Endothelial cell of umbilical vein (primary cell): ENCODE measurements around the gene POLA1. TPM values are rescaled to one million over a fixed set of nuclear protein-coding genes. Genes with fewer than 3 reads are reported as not detected.

Source experiments
- BruUV-seq: library from RNA; stranded (reverse); fragments of 400-500 nt; replicated peaks from 2 replicates; lab custom pipeline; 2021; lab: Mats Ljungman, UMichigan
- CTCF ChIA-PET: fragments of 300-600, 350-600 bp; sonication (Branson Sonifier 250); formaldehyde crosslinking; loops from one replicate; lab custom pipeline; 2021; ENCODE audit warnings: antibody characterized with exemption, inconsistent platforms; lab: Charles Lee
- POLR2A ChIA-PET: fragments of 300-600, 350-600 bp; sonication (Branson Sonifier 250); formaldehyde crosslinking; loops from one replicate; lab custom pipeline; 2021; ENCODE audit warnings: antibody characterized with exemption, inconsistent platforms; lab: Charles Lee
- DNase-seq: peaks from one replicate; pipeline ENCODE4 v3.0.0-alpha.2; 2011; ENCODE audit warnings: low read depth, low spot score
- FAIRE-seq: peaks from 2 replicates; lab custom pipeline; 2011; peaks lifted over from hg19 to GRCh38; lab: Jason Lieb, UNC
- H2AFZ ChIP-seq: 2 replicates; pipeline ENCODE4 v1.6.0; 2012; ENCODE audit warnings: low read depth, low read length, control low read depth, inconsistent platforms
- H3K27ac ChIP-seq: 2 replicates; pipeline ENCODE4 v1.5.1; 2011; ENCODE audit warnings: low read depth, mild to moderate bottlenecking, control low read depth, low read length, moderate library complexity; ENCODE audit not compliant: insufficient read depth
- H3K27me3 ChIP-seq, 2 experiments: 2 replicates each; pipeline versions ENCODE4 v1.6.0 to v1.6.1; 2011; ENCODE audit warnings: low read length in 2 of 2, mixed read lengths in 1 of 2; ENCODE audit not compliant: control insufficient read depth in 2 of 2, insufficient read depth in 2 of 2
- H3K36me3 ChIP-seq, 2 experiments: 2 replicates in 1 of 2; 3 replicates in 1 of 2; pipeline ENCODE4 v1.5.1; 2011; ENCODE audit warnings: low read length in 2 of 2, mild to moderate bottlenecking in 1 of 2, moderate library complexity in 1 of 2; ENCODE audit not compliant: control insufficient read depth in 2 of 2, insufficient read depth in 2 of 2; ENCODE audit errors: extremely low read depth in 1 of 2
- H3K4me1 ChIP-seq: 3 replicates; pipeline ENCODE4 v1.5.1; 2011; ENCODE audit warnings: mild to moderate bottlenecking, low read length; ENCODE audit not compliant: control insufficient read depth, insufficient read depth; ENCODE audit errors: extremely low read depth
- H3K4me2 ChIP-seq: 2 replicates; pipeline ENCODE4 v1.6.1; 2011; ENCODE audit warnings: low read length, control low read depth, mixed read lengths; ENCODE audit not compliant: insufficient read depth
- H3K4me3 ChIP-seq, 3 experiments: fragments of 200-600 bp in 1 of 3; sonication (generic), shearing (Covaris generic) in 1 of 3; replicated peaks in 1 of 3; 2 replicates each; pipeline ENCODE4 v1.5.1; 2011 to 2016; ENCODE audit warnings: control low read depth in 3 of 3, low read length in 3 of 3, mild to moderate bottlenecking in 2 of 3, inconsistent platforms in 1 of 3, low read depth in 1 of 3, moderate library complexity in 1 of 3; ENCODE audit not compliant: insufficient read depth in 1 of 3
- H3K79me2 ChIP-seq: 2 replicates; pipeline ENCODE4 v1.6.0; 2012; ENCODE audit warnings: low read length, inconsistent platforms; ENCODE audit not compliant: control insufficient read depth, insufficient read depth
- H3K9ac ChIP-seq: replicated peaks from 2 replicates; pipeline ENCODE3; 2011; ENCODE audit warnings: low read length, control low read depth; ENCODE audit not compliant: insufficient read depth; ENCODE audit errors: extremely low read depth
- H3K9me1 ChIP-seq: replicated peaks from 3 replicates; pipeline ENCODE4 v1.6.0; 2011; ENCODE audit warnings: mild to moderate bottlenecking, low read length; ENCODE audit not compliant: control insufficient read depth, insufficient read depth; ENCODE audit errors: extremely low read depth
- H3K9me3 ChIP-seq: replicated peaks from 2 replicates; pipeline ENCODE4 v1.5.1; 2012; ENCODE audit warnings: low read length, inconsistent platforms; ENCODE audit not compliant: control insufficient read depth, insufficient read depth
- H4K20me1 ChIP-seq: replicated peaks from 2 replicates; pipeline ENCODE3; 2011; ENCODE audit warnings: mild to moderate bottlenecking, low read length; ENCODE audit not compliant: control insufficient read depth, insufficient read depth; ENCODE audit errors: extremely low read depth
- EZH2 ChIP-seq: IDR thresholded peaks from 2 replicates; pipeline ENCODE4 v1.6.1; 2012; ENCODE audit warnings: borderline replicate concordance, low read depth, mild to moderate bottlenecking, moderate library complexity, low read length, inconsistent platforms; ENCODE audit not compliant: severe bottlenecking
- JUN ChIP-seq: IDR thresholded peaks from 2 replicates; pipeline ENCODE4 v1.6.1; 2011; ENCODE audit warnings: borderline replicate concordance, low read depth; ENCODE audit not compliant: insufficient read length, insufficient read depth
- POLR2AphosphoS5 ChIP-seq: IDR thresholded peaks from 2 replicates; pipeline ENCODE4 v1.6.1; 2012; ENCODE audit warnings: low read depth, mild to moderate bottlenecking, control low read depth, low read length, moderate library complexity; ENCODE audit not compliant: insufficient read depth
- dilution Hi-C: fragments of 300-500 bp; cut with MboI; formaldehyde crosslinking; loops from one replicate; pipeline ENCODE4 v1.15.0; 2019; ENCODE audit warnings: low sequenced_read_pairs; ENCODE audit not compliant: extremely low pct_ligation_motif_present
- intact Hi-C: fragments of 100-400 bp; cut with micrococcal nuclease; formaldehyde crosslinking; loops from one replicate; pipeline ENCODE4 v1.10.0; 2022
- polyA plus RNA-seq, 4 experiments: library from polyadenylated mRNA; depleted of rRNA in 3 of 4; stranded (reverse) in 3 of 4; unstranded in 1 of 4; fragments of >200 nt; gene quantifications; 2 replicates each; pipeline versions ENCODE4 v1.2.1 to v1.2.3, GENCODE V29; 2011 to 2012; ENCODE audit warnings: missing spikeins in 1 of 4
- total RNA-seq: library from RNA; stranded (reverse); gene quantifications from 2 replicates; pipeline ENCODE4 v1.2.3, GENCODE V29; 2021
- TF ChIP-seq, protein P1 (sequence below): IDR thresholded peaks from 2 replicates; pipeline ENCODE4 v1.6.1; 2011; ENCODE audit not compliant: insufficient read depth, insufficient read length

Gene POLA1
- total and polyA plus RNA-seq, 2 donors (not counting 3 experiments of a cell fraction or from before 2014, with no cell fraction given) = 1.8 to 18.6 TPM

DNA sequence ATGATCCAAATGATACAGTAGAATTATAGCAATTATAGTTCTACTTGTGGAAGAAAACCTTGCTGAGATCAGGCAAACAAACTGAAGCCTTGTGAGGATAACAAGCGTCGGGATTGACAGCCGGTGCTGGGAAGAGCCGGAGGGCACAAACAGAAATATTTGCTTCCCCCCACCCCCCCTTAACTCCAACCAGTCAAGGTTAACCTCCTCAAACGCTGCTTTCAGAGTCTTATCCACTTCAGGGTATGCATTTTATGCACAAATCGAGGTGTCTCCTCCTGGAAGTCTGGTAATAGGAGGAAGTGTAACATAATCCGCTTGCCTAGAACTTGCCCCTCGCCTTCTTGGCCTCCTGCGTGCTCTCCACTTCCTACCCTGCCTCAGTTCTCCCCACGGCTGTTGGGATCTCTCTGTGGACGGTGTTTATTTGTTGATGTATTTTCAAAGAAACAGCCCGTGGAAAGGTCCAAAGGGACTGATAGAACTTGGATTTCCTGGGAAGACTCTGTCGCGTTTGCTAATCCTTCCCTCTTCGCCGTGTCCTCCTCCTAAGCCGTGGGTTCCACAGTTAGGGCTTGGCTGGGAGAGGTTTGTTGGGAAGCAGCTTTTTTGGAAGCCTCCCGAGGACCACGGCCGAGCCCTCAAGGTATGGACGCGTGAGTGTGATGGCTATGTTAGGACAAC is 326.1 kb downstream of the POLA1 start:
- no peak overlapping the region for H3K4me2 ChIP-seq
- ChIA-PET POLR2A (no interaction called here), CTCF (interaction anchor here (0.9 to 3.6 kb wide), 4 partner anchors 16 to 272 kb away, joined by 3 to 48 read pairs (median 8); no protein-coding TSS in a partner anchor)
- intact Hi-C loops = loop anchor here (1.0 to 5.0 kb wide), 2 partner anchors 122 to 182 kb away; no protein-coding TSS in a partner anchor
- peaks cover 77 to 97% of the 10 kb centered on the region in 2 experiments for H3K27me3 ChIP-seq
- no peak overlapping the region for H3K27ac ChIP-seq
- no peaks in the 10 kb centered on the region for H3K36me3 ChIP-seq
- no TSS peak for BruUV-seq
- FAIRE-seq (no peak), DNase-seq (no peak)
- no peaks in the 10 kb centered on the region for H4K20me1 ChIP-seq
- H3K9me3 ChIP-seq = no peaks in the 10 kb centered on the region
- dilution Hi-C loops = no loop called here
- peaks cover 2% of the 10 kb centered on the region for H3K4me1 ChIP-seq
- no peak overlapping the region for H2AFZ ChIP-seq
- no peaks in the 10 kb centered on the region for H3K79me2 ChIP-seq
- peak; percentile 20 for TF ChIP-seq EZH2
- no peak for TF ChIP-seq POLR2AphosphoS5
- TF ChIP-seq JUN = no peak
- H3K4me3 ChIP-seq = no peak overlapping the region
- no peak overlapping the region for H3K9ac ChIP-seq
- no peaks in the 10 kb centered on the region for H3K9me1 ChIP-seq

DNA sequence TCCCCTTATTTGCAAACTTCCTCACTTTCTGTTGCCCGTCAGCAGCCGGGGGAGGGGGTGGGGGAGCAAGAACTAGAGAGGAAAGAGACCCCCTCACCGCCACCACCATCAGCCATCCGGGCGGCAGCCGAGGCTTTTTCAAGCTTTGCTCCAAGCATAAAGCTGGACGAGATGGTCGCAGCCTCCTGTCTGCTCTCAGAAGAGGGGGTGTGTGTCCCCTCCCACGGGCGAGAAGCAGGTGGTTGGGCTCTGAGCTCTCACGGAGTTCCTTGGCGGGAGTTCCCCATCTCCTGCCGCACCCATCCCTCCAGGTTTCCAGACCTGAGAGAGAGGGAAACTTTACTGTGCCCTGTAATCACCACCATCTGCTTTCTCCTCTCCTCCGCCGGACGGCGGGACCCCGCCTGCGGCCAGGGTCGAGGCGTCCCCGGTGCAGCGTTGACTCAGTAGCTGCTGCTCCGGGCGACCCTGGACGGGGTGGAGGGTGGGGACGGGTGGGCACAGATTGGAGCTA is 326.7 kb downstream of the POLA1 start:
- H4K20me1 ChIP-seq = no peaks in the 10 kb centered on the region
- FAIRE-seq (no peak), DNase-seq (no peak)
- H3K9me1 ChIP-seq = no peaks in the 10 kb centered on the region
- intact Hi-C loops = loop anchor here (1.0 to 5.0 kb wide), 2 partner anchors 122 to 182 kb away; no protein-coding TSS in a partner anchor
- no peak overlapping the region for H3K27ac ChIP-seq
- no peak overlapping the region for H3K4me3 ChIP-seq
- H3K9me3 ChIP-seq = no peaks in the 10 kb centered on the region
- TF ChIP-seq EZH2 = peak; percentile 68
- no peak for TF ChIP-seq JUN
- TF ChIP-seq, protein P1, sequence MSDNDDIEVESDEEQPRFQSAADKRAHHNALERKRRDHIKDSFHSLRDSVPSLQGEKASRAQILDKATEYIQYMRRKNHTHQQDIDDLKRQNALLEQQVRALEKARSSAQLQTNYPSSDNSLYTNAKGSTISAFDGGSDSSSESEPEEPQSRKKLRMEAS = no peak
- H3K27me3 ChIP-seq = peaks cover 74 to 92% of the 10 kb centered on the region in 2 experiments
- ChIA-PET CTCF (interaction anchor here (0.9 to 3.6 kb wide), 4 partner anchors 17 to 272 kb away, joined by 3 to 48 read pairs (median 8); no protein-coding TSS in a partner anchor), POLR2A (no interaction called here)
- no peak overlapping the region for H3K9ac ChIP-seq
- dilution Hi-C loops = no loop called here
- no peak overlapping the region for H3K4me2 ChIP-seq
- BruUV-seq = no TSS peak
- peaks cover 2% of the 10 kb centered on the region for H3K4me1 ChIP-seq
- no peaks in the 10 kb centered on the region for H3K79me2 ChIP-seq
- no peak overlapping the region for H2AFZ ChIP-seq
- H3K36me3 ChIP-seq = no peaks in the 10 kb centered on the region
